ENCODE results near the gene CCDC171.

Gene CCDC171

GRCh38 chr9:15718423-15718822 is 165.6 kb downstream of the CCDC171 start:
- no peak overlapping the region for H3K4me3 ChIP-seq (ENCODE audit: low read length)
- DNase-seq (ENCODE audit: low read depth): no peak
- TF ChIP-seq CTCF (conservative IDR thresholded peaks at IDR 0.05; ENCODE audit: low read length): no peak

- DNase-seq (ENCODE audit: low read depth): no peak
- no peak overlapping the region for H3K4me3 ChIP-seq (ENCODE audit: low read length)
- TF ChIP-seq CTCF (conservative IDR thresholded peaks at IDR 0.05; ENCODE audit: low read length): no peak
These were observed 168.0 kb downstream of the CCDC171 start for GRCh38 chr9:15720861-15721260.

GRCh38 chr9:15722888-15723287 is 170.0 kb downstream of the CCDC171 start:
- no peak overlapping the region for H3K4me3 ChIP-seq (ENCODE audit: low read length)
- DNase-seq (ENCODE audit: low read depth): no peak
- no peak for TF ChIP-seq CTCF (conservative IDR thresholded peaks at IDR 0.05; ENCODE audit: low read length)

GRCh38 chr9:15724016-15724415 is 171.2 kb downstream of the CCDC171 start:
- DNase-seq (ENCODE audit: low read depth): peak; percentile 49
- no peak overlapping the region for H3K4me3 ChIP-seq (ENCODE audit: low read length)
- no peak for TF ChIP-seq CTCF (conservative IDR thresholded peaks at IDR 0.05; ENCODE audit: low read length)

GRCh38 chr9:15724612-15725011 is 171.8 kb downstream of the CCDC171 start:
- no peak for DNase-seq (ENCODE audit: low read depth)
- H3K4me3 ChIP-seq (ENCODE audit: low read length): no peak overlapping the region
- TF ChIP-seq CTCF (conservative IDR thresholded peaks at IDR 0.05; ENCODE audit: low read length): no peak

- peak; percentile 90 for DNase-seq (ENCODE audit: low read depth)
- TF ChIP-seq CTCF (conservative IDR thresholded peaks at IDR 0.05; ENCODE audit: low read length): no peak
- no peak overlapping the region for H3K4me3 ChIP-seq (ENCODE audit: low read length)
These were observed 173.1 kb downstream of the CCDC171 start for GRCh38 chr9:15725953-15726352.

GRCh38 chr9:15729507-15729906 is 176.7 kb downstream of the CCDC171 start:
- no peak for DNase-seq (ENCODE audit: low read depth)
- TF ChIP-seq CTCF (conservative IDR thresholded peaks at IDR 0.05; ENCODE audit: low read length): no peak
- no peak overlapping the region for H3K4me3 ChIP-seq (ENCODE audit: low read length)

All from AG10803 (cell line).